Measurements from ENCODE around the gene HSPB9.

The HSPB9 gene

DNA sequence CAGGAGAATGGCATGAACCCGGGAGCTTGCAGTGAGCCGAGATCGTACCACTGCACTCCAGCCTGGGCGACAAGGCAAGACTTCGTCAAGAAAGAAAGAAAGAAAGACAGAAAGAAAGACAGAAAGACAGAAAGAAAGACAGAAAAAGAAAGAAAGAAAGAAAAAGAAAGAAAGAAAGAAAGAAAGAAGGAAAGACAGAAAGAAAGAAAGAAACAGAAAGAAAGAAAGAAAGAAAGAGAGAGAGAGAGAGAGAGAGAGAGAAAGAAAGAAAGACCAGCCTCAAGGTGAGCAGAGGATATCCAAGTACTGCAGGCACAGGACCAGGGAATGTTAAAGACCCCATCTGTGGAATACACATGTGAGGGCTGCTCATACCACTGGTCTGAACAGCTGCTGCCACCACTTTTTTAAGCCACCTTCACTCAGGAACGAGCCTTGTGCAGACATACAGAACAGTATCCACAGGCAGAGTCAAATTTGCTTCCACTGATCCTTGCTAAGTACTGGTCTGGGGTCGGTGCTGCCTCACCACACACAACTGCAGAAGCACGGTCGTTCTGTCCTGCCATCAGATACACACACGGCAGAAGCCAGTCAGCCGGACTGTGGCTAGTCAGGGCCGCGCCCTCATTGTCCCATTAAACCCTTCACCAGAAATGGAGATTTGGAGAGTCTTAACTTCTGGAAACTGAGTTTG is 24.5 kb downstream of the HSPB9 start:
- DNase-seq, result no peak

DNA sequence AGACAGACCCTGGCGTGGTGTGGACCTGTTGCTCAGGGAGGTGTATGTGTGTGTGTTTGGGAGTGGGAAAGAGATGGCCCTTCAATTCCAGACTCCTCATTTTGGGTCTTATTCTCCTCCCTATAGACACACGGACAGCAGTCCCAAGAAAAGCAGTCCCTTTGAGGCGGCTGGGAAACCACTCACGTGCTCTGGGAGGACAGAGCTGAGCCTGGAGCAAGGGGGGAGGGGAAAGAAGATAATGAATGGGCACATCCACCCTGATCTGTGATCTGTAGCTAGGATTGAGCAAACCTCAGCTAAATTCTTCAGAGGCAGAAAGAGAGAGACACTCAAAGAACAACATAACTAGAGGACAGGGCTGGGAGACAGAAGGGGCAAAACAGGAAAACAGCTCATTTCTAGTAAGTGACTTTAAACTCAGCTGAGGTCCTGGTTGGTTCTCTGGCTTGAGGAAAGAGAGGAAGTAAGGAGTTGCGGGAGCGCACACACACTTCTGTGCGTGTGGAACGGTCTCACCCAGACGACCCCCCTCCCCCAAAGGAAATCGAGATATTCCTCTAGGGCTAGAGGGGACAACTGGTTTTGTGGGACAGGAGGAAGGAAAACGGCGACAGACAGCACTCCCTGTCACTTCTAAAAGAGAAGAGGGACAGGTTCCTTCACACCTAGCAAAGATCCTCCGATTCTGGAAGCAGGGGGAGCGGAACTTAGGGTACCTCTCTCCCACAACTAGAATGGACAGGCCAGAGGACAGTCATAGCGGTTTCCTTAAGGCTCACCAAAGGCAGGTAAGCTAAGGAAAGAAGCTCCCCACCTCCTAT is 31.5 kb downstream of the HSPB9 start:
- peak; percentile 21 for DNase-seq

DNA sequence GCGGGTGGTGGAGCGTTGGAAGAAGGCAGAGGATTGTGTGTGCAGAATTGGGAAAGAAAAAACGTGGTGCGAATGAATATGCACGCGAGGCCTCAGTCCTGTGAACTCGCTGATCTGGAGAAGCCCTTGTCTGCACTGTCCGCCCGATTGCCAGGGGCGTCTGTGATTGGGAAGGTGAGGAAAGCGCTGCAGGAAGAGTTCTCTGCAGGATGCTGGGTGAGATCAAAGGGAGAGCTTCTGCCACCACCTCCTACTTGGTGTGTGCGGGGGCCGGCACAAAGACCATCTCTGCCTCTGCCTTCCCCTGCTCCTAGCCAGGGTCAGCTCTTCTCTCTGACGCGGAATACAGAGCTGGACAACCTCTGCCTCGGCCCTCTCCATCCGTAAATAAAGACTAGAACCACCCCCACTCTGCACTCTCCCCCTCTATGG is 33.0 kb downstream of the HSPB9 start:
- DNase-seq, result no peak

DNA sequence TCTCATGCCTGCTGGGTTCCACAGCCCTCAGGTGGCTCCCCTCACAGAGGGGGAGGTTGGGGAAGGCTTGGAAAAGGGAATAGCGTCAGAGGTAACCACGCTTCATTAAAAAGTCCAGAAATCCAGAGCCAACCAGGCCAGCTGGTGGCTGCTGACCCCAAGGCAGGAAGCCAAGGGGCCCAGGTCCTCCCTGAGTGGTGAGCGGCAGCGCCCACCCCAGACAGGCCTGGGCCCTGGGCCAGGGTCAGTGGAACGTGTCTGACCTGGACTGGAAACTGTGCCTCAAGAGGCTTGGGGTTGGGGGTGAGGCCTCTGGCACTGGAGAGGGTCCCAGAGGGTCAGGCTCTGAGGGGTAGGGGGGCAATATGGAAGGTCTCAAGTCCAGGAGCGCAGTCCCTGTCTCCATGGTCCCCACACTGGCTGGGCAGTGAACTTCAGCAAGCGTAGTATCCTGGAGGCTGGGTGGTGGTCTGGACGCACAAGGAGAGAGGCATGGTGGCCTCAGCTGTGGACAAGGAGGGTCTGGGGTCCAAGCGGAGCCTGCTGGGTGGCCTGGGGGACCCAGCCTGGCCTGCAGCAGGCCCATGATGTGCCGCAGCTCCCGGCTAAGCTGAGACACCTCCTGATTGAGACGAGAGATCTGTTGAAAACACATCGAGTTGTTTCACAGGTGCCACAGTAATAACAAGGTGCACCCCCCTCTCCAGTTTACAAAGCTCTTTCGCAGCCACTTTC is 37.4 kb downstream of the HSPB9 start:
- no peak for DNase-seq

DNA sequence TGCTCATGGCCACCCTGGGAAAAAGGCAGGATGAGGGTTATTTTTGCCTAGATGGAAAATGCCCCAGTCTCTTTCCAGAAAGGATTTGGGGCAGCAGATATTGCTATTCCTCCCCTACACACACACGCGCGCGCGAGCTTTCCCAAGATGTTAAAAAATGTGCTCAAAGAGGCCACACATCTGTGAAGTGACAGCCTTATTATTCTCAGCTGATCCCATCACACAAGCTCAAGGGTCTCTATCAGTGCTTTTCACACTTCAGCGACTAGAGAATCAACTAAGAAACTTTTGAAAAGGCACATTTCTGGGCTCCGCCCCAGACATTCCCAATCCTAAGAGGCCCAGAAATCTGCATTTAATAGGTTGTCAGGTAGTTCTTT is 37.9 kb downstream of the HSPB9 start:
- DNase-seq, result no peak

DNA sequence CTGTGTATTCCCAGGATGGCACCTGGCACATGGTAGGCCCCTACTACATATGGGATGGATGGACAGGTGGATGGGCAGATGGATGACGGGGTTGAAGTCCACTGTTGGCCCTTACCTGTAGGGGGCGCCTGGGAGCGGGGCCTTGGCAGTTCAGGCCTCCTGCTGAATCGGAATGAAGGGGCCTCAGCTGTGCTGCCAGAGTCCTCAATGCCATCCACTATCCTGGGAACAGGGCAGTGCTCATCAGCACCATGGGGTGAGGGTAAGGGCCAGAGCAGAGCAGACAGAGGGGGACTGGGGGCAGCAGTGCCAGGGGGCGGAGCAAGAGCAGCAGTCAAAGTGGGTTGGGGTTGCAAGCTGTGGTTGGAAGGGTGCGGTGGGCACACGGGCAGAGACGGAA is 40.5 kb downstream of the HSPB9 start:
- DNase-seq, result peak; percentile 72

DNA sequence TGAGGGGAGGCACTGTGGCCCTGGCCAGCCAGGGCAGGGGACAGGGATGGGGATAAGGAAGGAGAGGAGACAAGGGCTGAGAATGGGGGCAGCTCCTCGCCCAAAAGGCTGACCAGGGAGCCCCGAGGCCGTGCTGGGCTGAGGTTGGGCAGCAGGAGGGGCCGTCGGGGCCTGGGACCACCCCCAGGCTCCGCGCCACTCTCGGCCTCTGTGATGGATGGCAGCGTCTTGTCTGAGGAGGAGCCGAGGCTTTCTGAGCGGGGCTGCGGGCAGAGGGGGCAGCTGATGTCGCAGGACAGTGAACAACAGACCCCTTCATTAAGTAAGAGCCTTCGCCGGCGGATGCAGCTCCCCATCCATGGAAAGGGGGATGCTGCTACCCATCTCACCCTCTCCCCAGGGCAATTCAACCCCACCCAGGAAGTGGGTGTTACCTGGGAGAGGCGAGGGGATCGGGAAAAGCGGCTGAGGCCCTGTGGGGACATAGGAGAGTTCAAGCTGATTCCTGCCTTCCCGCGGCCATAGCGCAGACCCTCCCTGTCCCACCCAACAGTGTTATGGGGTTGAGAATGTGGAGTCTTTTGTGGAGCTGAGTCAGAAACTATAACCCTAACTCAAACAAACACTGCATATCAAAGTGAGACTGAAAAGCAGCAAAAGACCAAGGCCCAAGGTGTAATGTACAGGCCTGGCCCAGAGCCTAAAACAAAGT is 41.2 kb downstream of the HSPB9 start:
- DNase-seq, result no peak

DNA sequence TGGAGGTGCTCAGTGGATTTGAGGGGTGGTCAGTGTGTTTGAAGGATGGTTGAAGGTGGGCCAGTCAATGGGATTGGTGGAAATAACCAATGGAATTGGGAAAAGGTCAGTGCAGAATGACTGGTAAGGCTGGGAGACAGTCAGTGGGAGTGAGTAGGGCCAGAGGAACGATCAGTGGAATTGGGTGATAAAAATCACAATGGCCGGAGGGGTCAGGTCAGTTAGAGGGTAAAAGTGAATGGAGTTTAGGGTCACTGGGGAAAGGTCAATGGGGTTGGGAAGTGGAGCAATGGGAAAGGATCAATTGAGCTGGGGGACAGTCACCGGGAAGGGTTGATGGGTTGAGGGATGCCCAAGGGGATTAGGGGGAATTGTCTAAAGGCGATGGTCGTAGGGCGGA is 43.1 kb downstream of the HSPB9 start:
- no peak for DNase-seq

DNA sequence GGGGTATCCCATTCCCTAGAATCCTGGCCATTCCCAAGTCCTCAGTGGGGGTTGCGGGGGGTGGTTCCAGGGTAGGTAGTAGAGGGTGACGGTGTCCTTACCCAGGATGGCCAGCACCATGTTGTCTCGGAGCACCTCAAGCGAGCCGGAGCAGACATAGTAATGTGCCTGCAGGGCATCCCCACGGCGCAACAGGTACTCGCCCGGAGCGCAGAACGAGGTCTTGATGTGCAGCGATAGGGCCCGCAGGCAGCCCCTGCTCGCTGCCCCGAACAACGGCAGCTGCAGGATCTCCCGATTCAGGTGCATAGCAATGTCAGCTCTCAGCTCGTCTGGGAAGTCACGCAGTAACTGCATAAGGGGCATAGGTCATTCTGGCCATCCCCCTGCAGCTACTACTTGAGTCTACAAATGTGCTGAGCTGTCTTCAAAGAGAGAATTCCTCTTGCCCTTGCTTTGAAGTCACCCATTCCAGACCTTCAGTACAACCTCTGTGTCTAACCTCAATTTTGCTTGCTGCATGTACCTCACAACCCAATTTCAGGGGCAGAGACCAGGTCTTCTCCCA is 43.7 kb downstream of the HSPB9 start:
- no peak for DNase-seq

DNA sequence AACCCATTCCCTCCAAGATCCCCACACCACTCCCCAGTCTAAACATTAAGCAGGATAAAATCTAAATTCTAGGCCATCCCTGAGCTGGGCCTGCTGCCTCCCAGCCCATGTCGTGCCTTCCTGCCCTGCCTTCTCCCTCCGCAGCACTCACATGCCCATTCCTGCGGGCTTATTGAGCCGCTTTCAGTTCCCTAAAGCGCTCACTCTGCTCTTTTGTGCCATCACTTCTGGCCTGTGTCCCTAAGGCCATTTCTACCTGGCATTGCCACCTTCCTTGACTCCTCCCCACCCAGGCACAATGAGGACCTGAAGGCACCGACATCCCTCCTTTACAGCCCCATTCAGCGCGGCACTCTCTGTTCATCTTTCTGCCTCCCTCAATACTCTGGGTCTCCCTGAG is 45.2 kb downstream of the HSPB9 start:
- DNase-seq, result no peak

DNA sequence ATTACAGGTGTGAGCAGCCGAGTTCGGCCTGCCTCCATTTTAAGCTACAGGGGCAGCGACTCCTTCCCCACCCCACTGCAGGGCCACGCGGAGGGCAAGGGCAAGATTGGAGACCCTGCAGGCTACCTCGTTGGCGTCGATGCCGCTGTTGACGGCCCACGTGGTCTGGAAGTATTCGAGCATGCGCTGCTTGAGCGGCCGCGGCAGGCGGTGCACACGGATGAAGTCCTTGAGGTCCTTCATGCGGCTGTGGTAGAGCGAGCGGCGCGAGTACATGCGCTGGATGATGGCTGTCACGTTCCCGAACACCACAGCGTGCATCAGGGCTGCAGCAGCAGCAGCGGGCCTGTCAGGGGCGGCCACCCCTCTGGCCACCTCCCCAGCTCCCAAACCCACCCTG is 46.7 kb downstream of the HSPB9 start:
- DNase-seq, result no peak

DNA sequence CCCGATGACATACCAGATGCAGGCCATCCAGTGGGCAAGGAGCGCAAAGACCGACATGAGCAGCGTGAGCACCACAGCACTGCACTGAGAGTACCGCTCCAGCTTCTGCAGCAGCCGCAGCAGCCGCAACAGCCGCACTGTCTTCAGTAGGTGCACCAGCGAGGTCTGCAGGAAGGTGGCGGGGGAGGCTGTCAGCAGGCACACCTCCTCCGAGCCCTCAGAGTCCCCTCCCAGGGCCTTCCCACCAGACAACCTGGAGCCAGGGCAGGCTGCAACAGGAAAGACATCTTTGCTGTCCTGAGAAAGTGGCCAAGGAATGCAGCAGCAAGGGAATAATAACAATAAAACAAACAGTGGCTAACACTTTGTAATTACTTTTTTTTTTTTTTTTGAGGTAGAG is 49.2 kb downstream of the HSPB9 start:
- no peak for DNase-seq
